Myocyte (in vitro differentiated cells): Measurements from ENCODE around the gene HEYL. TPM values are rescaled to one million over a fixed set of nuclear protein-coding genes. Genes with fewer than 3 reads are reported as not detected.
A peak's percentile ranks its signal among the peaks of the same experiment; 100 is the strongest.

Experiments
- DNase-seq: peaks from one replicate; pipeline ENCODE4 v3.0.0-alpha.2; 2012; ENCODE audit warnings: low read depth
- total RNA-seq: library from RNA; depleted of rRNA; stranded (reverse); fragments of >200 nt; gene quantifications from 2 replicates; pipeline ENCODE4 v1.2.3, GENCODE V29; 2014

HEYL gene
- total RNA-seq, 1 donor from 2014 or later: 84.9 TPM

GRCh38 chr1:39638965-39639304 is 508 bp downstream of the HEYL start:
- DNase-seq: no peak

DNA sequence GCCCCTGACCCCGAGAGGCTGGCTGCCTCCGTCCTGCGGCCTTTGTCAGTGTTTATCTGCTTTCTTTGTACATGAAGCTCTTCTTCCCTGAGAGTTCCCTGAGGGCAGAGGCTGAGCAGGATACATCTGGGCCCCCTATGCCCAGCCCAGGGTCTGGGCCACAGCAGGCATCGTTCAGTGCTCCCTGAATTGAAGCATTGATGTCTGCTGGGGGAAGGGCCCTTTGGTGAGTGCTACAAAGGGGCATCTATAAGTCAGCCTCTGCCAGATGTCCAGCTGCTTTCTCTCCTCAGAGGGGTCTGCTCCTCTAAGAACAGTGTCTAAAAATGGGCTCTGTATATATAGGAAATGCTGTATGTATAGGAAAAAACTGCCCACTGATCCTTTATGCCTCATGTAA is 2.1 kb downstream of the HEYL start:
- no peak for DNase-seq

- no peak for DNase-seq
Measured at GRCh38 chr1:39635871-39636210, 3.6 kb downstream of the HEYL start.

DNA sequence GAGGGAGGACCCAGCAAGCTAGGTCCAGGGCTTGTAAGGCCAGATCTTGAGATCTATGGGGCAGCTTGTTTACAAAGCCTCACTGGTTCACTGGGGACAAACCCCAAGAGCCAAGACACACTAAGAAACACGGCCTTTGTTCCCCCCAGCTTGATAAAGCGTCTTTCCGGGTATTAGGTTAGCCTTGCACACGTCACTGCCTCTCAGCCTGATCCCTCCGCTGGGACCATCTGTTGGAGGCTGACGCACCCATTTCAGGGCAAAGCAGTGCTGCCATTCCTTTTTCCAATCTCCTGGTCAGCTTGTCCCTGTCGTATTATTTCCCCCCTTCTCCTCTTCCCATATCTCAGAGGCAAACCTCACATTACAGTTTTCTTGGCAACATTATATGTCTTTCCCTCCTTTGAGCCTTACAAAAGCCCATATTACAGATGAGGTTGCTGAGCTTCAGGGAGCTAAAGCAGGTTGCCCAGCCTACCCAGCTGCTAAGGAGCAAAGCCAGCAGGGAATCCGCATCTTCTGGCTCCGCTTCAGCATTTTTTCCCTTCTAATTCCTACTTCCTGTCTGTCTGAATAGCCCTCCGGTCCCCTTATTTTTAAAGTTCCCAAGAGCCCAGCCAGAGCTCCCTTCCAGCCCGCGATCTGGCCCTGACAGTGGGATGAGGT is 4.1 kb downstream of the HEYL start:
- peak; percentile 71 for DNase-seq

- no peak for DNase-seq
Measured at GRCh38 chr1:39633422-39633821, 6.0 kb downstream of the HEYL start.

- peak; percentile 91 for DNase-seq
Measured at GRCh38 chr1:39632682-39633417, 6.6 kb downstream of the HEYL start.

DNA sequence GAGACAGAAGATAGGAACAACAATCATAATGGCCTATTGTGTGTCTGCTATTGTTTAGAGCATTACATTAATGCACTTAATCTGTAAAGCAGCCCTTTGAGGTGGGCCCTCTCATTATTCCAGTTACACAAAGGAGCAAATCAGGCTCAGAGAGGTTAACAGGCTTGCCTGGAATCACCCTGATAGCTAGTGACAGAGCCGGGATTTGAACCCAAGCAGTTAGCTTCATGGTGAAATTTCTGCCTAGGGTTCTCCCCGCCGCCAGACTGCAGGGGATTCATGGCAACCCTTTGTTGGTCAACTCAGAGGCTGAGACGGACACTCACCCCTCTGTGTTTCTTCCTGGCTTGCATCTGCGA is 7.1 kb downstream of the HEYL start:
- DNase-seq: no peak

- DNase-seq: no peak
Measured at GRCh38 chr1:39631361-39632322, 7.8 kb downstream of the HEYL start.

GRCh38 chr1:39628807-39629350 is 10.6 kb downstream of the HEYL start:
- DNase-seq: no peak

- DNase-seq: no peak
Measured at GRCh38 chr1:39626646-39627045, 12.8 kb downstream of the HEYL start.

GRCh38 chr1:39625462-39626273 is 13.8 kb downstream of the HEYL start:
- DNase-seq: no peak

- DNase-seq: no peak
Measured at GRCh38 chr1:39625009-39625408, 14.4 kb downstream of the HEYL start.

DNA sequence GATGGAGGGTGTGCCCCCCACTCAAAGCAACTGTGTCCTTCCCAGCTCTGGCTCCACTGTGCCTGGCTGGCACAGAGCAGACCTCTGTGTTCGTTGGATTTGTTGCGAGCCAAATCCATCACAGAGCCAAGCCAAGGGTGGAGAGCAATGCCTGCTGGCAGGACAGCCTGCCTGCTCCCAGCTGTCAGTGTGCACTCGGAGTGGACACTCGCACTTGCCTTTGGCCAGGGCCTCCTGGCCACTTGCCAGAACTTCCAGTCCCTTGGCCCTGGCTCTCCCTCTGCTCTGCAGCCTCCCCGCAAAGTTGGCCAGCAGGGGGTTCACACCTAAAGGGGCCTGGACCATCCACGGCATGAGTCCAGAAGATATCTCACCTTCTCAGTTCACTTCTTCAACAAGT is 16.4 kb downstream of the HEYL start:
- DNase-seq: peak; percentile 79

DNA sequence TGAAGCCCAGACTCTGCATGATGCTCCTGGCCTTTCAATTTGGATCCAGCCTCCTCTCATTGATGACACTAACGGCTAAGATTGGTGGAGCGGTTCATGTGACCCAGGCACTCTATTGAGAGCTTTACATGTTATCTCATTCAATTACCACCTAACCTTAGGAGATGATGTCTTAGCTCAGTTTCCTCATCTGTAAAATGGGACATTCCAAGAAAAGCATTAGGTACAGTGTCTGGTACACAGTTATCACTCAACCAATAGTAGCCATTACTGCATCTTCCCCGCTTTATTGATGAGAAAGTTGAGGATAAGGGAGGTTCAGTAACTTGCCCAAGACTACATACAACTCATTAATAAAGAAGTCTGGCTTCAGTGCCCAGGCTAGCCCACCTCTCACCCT is 17.0 kb downstream of the HEYL start:
- no peak for DNase-seq

- no peak for DNase-seq
Measured at GRCh38 chr1:39620659-39621165, 18.7 kb downstream of the HEYL start.

GRCh38 chr1:39617488-39618049 is 21.9 kb downstream of the HEYL start:
- DNase-seq: no peak

- no peak for DNase-seq
Measured at GRCh38 chr1:39615086-39615673, 24.3 kb downstream of the HEYL start.

DNA sequence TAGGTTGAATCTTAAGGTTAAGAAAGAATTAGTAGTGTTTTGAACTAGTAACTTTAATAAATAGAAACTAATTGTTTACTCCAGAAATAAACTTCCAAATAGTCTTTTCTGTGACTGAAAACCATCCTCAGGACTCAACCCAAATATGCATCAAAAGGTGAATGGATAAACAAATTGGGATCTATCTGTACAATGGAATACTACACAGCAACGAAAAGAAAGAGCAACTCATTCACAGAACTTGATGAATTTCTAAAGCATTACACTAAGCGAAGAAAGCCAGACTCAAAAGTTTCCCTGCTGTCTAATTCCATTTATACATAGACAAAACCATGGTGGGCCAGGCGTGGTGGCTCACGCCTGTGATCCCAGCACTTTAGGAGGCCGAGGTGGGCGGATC is 25.0 kb downstream of the HEYL start:
- DNase-seq: no peak

GRCh38 chr1:39613250-39613649 is 26.2 kb downstream of the HEYL start:
- DNase-seq: no peak
